Loucy (cell line): ENCODE data around the gene TMED6.

Experiments used
- H2AFZ ChIP-seq: fragments of 200-600 bp; sonication (generic); 2 replicates; pipeline ENCODE4 v1.6.0; 2016; ENCODE audit warnings: antibody characterized with exemption, mild to moderate bottlenecking, low read length, moderate library complexity
- H3F3A ChIP-seq: fragments of 200-600 bp; 2 replicates; pipeline ENCODE4 v1.6.0; 2016; ENCODE audit warnings: antibody characterized with exemption, low read depth, mild to moderate bottlenecking
- H3K27me3 ChIP-seq: fragments of 200-600 bp; sonication (generic); 2 replicates; pipeline ENCODE4 v1.6.1; 2014; ENCODE audit warnings: low read length, mild to moderate bottlenecking; ENCODE audit not compliant: insufficient read depth, poor library complexity, severe bottlenecking
- H3K36me3 ChIP-seq: fragments of 200-600 bp; sonication (generic); 2 replicates; pipeline ENCODE4 v1.6.1; 2016; ENCODE audit warnings: low read length; ENCODE audit not compliant: insufficient read depth
- H3K4me1 ChIP-seq: fragments of 200-600 bp; sonication (generic); 2 replicates; pipeline ENCODE4 v1.5.1; 2014; ENCODE audit warnings: low read length, mild to moderate bottlenecking; ENCODE audit not compliant: insufficient read depth, poor library complexity, severe bottlenecking
- H3K4me2 ChIP-seq: fragments of 200-600 bp; sonication (generic); 2 replicates; pipeline ENCODE4 v1.6.0; 2014; ENCODE audit warnings: antibody characterized with exemption, low read length, low read depth, mild to moderate bottlenecking; ENCODE audit not compliant: poor library complexity, severe bottlenecking
- H3K4me3 ChIP-seq: fragments of 200-600 bp; sonication (generic); 2 replicates; pipeline ENCODE4 v1.5.1; 2014; ENCODE audit warnings: low read length, mild to moderate bottlenecking, mixed read lengths; ENCODE audit not compliant: poor library complexity, severe bottlenecking
- H3K79me2 ChIP-seq: fragments of 200-600 bp; sonication (generic); 2 replicates; pipeline ENCODE4 v1.6.1; 2014; ENCODE audit warnings: low read length; ENCODE audit not compliant: insufficient read depth
- H3K9ac ChIP-seq: fragments of 200-600 bp; sonication (generic); 2 replicates; pipeline ENCODE4 v1.6.0; 2014; ENCODE audit warnings: mild to moderate bottlenecking, low read depth, low read length, moderate library complexity; ENCODE audit not compliant: poor library complexity, severe bottlenecking
- H3K9me2 ChIP-seq: fragments of 200-600 bp; sonication (generic); replicated peaks from 2 replicates; pipeline ENCODE4 v1.6.1; 2016; ENCODE audit warnings: low read depth, low read length, mixed read lengths
- H3K9me3 ChIP-seq: fragments of 200-600 bp; sonication (generic); 2 replicates; pipeline ENCODE4 v1.6.1; 2014; ENCODE audit warnings: mild to moderate bottlenecking, antibody characterized with exemption, low read length, low read depth; ENCODE audit not compliant: insufficient read depth
- H4K20me1 ChIP-seq: fragments of 200-600 bp; sonication (generic); 2 replicates; pipeline ENCODE4 v1.6.0; 2014; ENCODE audit warnings: antibody characterized with exemption, low read length, mild to moderate bottlenecking; ENCODE audit not compliant: insufficient read depth, poor library complexity, severe bottlenecking
- EZH2phosphoT487 ChIP-seq: fragments of 200-600 bp; IDR thresholded peaks from 2 replicates; pipeline ENCODE4 v1.6.1; 2018; ENCODE audit warnings: antibody characterized with exemption, mild to moderate bottlenecking, moderate library complexity, borderline replicate concordance
- TF ChIP-seq, protein P1 (sequence below): fragments of 200-600 bp; sonication (generic); conservative IDR thresholded peaks from 2 replicates; pipeline ENCODE4 v1.5.1; 2014; ENCODE audit warnings: mild to moderate bottlenecking, antibody characterized with exemption, low read length

The TMED6 gene

GRCh38 chr16:69334696-69335095 lies 16.9 kb downstream of the TMED6 start:
- H3K4me1 ChIP-seq = peaks cover 12% of the 10 kb centered on the region
- H3K27me3 ChIP-seq = no peaks in the 10 kb centered on the region
- no peaks in the 10 kb centered on the region for H3K9me2 ChIP-seq
- no peak overlapping the region for H2AFZ ChIP-seq
- H4K20me1 ChIP-seq = peaks cover 3% of the 10 kb centered on the region
- no peak overlapping the region for H3K9ac ChIP-seq
- no peak overlapping the region for H3K4me2 ChIP-seq
- H3K36me3 ChIP-seq = peaks cover 12% of the 10 kb centered on the region; the same call in 1 of the 2 replicates
- H3F3A ChIP-seq = no peaks in the 10 kb centered on the region
- TF ChIP-seq, protein P1, sequence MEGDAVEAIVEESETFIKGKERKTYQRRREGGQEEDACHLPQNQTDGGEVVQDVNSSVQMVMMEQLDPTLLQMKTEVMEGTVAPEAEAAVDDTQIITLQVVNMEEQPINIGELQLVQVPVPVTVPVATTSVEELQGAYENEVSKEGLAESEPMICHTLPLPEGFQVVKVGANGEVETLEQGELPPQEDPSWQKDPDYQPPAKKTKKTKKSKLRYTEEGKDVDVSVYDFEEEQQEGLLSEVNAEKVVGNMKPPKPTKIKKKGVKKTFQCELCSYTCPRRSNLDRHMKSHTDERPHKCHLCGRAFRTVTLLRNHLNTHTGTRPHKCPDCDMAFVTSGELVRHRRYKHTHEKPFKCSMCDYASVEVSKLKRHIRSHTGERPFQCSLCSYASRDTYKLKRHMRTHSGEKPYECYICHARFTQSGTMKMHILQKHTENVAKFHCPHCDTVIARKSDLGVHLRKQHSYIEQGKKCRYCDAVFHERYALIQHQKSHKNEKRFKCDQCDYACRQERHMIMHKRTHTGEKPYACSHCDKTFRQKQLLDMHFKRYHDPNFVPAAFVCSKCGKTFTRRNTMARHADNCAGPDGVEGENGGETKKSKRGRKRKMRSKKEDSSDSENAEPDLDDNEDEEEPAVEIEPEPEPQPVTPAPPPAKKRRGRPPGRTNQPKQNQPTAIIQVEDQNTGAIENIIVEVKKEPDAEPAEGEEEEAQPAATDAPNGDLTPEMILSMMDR = no peak
- no peak for TF ChIP-seq EZH2phosphoT487
- H3K79me2 ChIP-seq = peaks cover 41% of the 10 kb centered on the region
- no peak overlapping the region for H3K4me3 ChIP-seq
- no peaks in the 10 kb centered on the region for H3K9me3 ChIP-seq

GRCh38 chr16:69330286-69331109 lies 21.1 kb downstream of the TMED6 start, which contains the start of gene PDF:
PDF (minus strand) TSS chr16:69330588; CDS start chr16:69330570, 18 bp downstream.
- peak within 1 kb of the TSS; percentile 94 for H3K9ac ChIP-seq
- H3K4me1 ChIP-seq = peaks cover 33% of the 10 kb centered on the region
- H3K9me2 ChIP-seq = no peaks in the 10 kb centered on the region
- H3K79me2 ChIP-seq = peaks cover 60% of the 10 kb centered on the region
- peaks cover 21% of the 10 kb centered on the region; the same call in 1 of the 2 replicates for H3K36me3 ChIP-seq
- H3K4me3 ChIP-seq = peak within 1 kb of the TSS; percentile 87
- H4K20me1 ChIP-seq = peaks cover 40% of the 10 kb centered on the region
- H3K9me3 ChIP-seq = no peaks in the 10 kb centered on the region
- no peaks in the 10 kb centered on the region for H3K27me3 ChIP-seq
- peaks cover 7% of the 10 kb centered on the region; the same call in 1 of the 2 replicates for H3F3A ChIP-seq
- peak within 1 kb of the TSS; percentile 86 for H2AFZ ChIP-seq
- peak within 1 kb of the TSS; percentile 99 for H3K4me2 ChIP-seq
- TF ChIP-seq, protein P1 = no peak
- no peak for TF ChIP-seq EZH2phosphoT487

GRCh38 chr16:69329369-69330285 lies 22.0 kb downstream of the TMED6 start:
- H2AFZ ChIP-seq = peak overlapping the region; percentile 72; the same call in 1 of the 2 replicates
- peaks cover 7% of the 10 kb centered on the region; the same call in 1 of the 2 replicates for H3F3A ChIP-seq
- no peaks in the 10 kb centered on the region for H3K27me3 ChIP-seq
- H3K9me2 ChIP-seq = no peaks in the 10 kb centered on the region
- H3K9ac ChIP-seq = peak overlapping the region; percentile 94
- TF ChIP-seq EZH2phosphoT487 = no peak
- TF ChIP-seq, protein P1 = no peak
- peak overlapping the region; percentile 99 for H3K4me2 ChIP-seq
- H3K9me3 ChIP-seq = no peaks in the 10 kb centered on the region
- peak overlapping the region; percentile 87 for H3K4me3 ChIP-seq
- peaks cover 38% of the 10 kb centered on the region for H3K4me1 ChIP-seq
- peaks cover 69% of the 10 kb centered on the region for H3K79me2 ChIP-seq
- peaks cover 22% of the 10 kb centered on the region; the same call in 1 of the 2 replicates for H3K36me3 ChIP-seq
- peaks cover 46% of the 10 kb centered on the region for H4K20me1 ChIP-seq
